Tibial nerve (tissue), 4 donors: Measurements from ENCODE around the gene SON.

ENCODE experiments used
- CTCF ChIP-seq, 5 experiments: fragments of 200-600 bp in 3 of 5; fragments of 450-650 bp in 2 of 5; sonication (generic) in 3 of 5; IDR thresholded peaks; one replicate each; pipeline ENCODE4 v1.5.1; 2016 to 2019; ENCODE audit warnings: antibody characterized with exemption in 5 of 5, mild to moderate bottlenecking in 3 of 5, moderate library complexity in 2 of 5
- EP300 ChIP-seq, 2 donors: sonication (generic); formaldehyde crosslinking; IDR thresholded peaks; one replicate each; pipeline ENCODE4 v1.6.1; 2017; ENCODE audit warnings: antibody characterized with exemption in 2 of 2, mild to moderate bottlenecking in 1 of 2
- POLR2A ChIP-seq, 2 donors: fragments of 450-650 bp; IDR thresholded peaks; one replicate each; pipeline ENCODE4 v1.6.1; 2017; ENCODE audit warnings: antibody characterized with exemption in 2 of 2, mild to moderate bottlenecking in 2 of 2, moderate library complexity in 2 of 2

- TF ChIP-seq CTCF (IDR thresholded peaks at IDR 0.05) (no peak), POLR2A (IDR thresholded peaks at IDR 0.05) (no peak), EP300 (IDR thresholded peaks at IDR 0.05) (no peak)
Observed at GRCh38 chr21:33562389-33562788, 19.6 kb downstream of the SON start.
